WI38 (cell line): ENCODE measurements around the gene ARRDC1.

Experiments
- H3K4me3 ChIP-seq: 2 replicates; pipeline ENCODE4 v1.5.1; 2011; ENCODE audit warnings: low read depth, mild to moderate bottlenecking, control low read depth, low read length
- CTCF ChIP-seq: IDR thresholded peaks from 2 replicates; pipeline ENCODE4 v1.5.1; 2012; ENCODE audit warnings: low read depth, mild to moderate bottlenecking, control low read depth, low read length

Gene ARRDC1

GRCh38 chr9:137610944-137611343, 5.5 kb downstream of the ARRDC1 start:
- no peak for TF ChIP-seq CTCF
- H3K4me3 ChIP-seq, result no peak overlapping the region

GRCh38 chr9:137611623-137612609, 6.4 kb downstream of the ARRDC1 start:
- TF ChIP-seq CTCF, result no peak
- H3K4me3 ChIP-seq, result no peak overlapping the region

GRCh38 chr9:137612741-137613142, 7.3 kb downstream of the ARRDC1 start:
- no peak for TF ChIP-seq CTCF
- no peak overlapping the region for H3K4me3 ChIP-seq

- no peak for TF ChIP-seq CTCF
- no peak overlapping the region for H3K4me3 ChIP-seq
Observed at GRCh38 chr9:137613259-137613658, 7.8 kb downstream of the ARRDC1 start.

- H3K4me3 ChIP-seq, result no peak overlapping the region
- TF ChIP-seq CTCF, result no peak
Observed at GRCh38 chr9:137613738-137614523, 8.4 kb downstream of the ARRDC1 start.

GRCh38 chr9:137614631-137615386, 9.3 kb downstream of the ARRDC1 start:
- TF ChIP-seq CTCF, result no peak
- H3K4me3 ChIP-seq, result no peak overlapping the region
